ENCODE measurements around the gene ADGRD1. TPM values are rescaled to one million over a fixed set of nuclear protein-coding genes. Genes with fewer than 3 reads are reported as not detected.

ADGRD1 gene
- total and polyA plus RNA-seq, 8 donors: 1.4 to 7.3 (median 5.2) TPM

- no peak for TF ChIP-seq CTCF (IDR thresholded peaks at IDR 0.05)
- Histone ChIP-seq H3K27ac (no peak overlapping the region), H3K27me3 (no peaks in the 10 kb centered on the region), H3K9me3 (no peaks in the 10 kb centered on the region), H3K4me1 (no peaks in the 10 kb centered on the region), H3K4me3 (no peak overlapping the region), H3K36me3 (no peaks in the 10 kb centered on the region)
- WGBS, 2 donors: 53 to 63% methylated on average over 8 of the region's 8 CpGs
- FAIRE-seq: no peak
- ATAC-seq: no peak
- intact Hi-C loops (cut with DNase I): loop anchor here in 1 of 3 donors (10.0 kb wide), 1 partner anchor 205 kb away; no protein-coding TSS in a partner anchor
- no peak for DNase-seq
These were observed 24.3 kb upstream of the ADGRD1 start for GRCh38 chr12:130929363-130929762.

- Histone ChIP-seq H3K9me3 (no peaks in the 10 kb centered on the region), H3K27ac (no peak overlapping the region), H3K4me1 (no peaks in the 10 kb centered on the region), H3K36me3 (no peaks in the 10 kb centered on the region), H3K27me3 (no peaks in the 10 kb centered on the region), H3K4me3 (no peak overlapping the region)
- FAIRE-seq (no peak), DNase-seq (no peak), ATAC-seq (no peak)
- WGBS, 2 donors: 55 to 60% methylated on average over 10 of the region's 10 CpGs
- intact Hi-C loops (cut with DNase I): no loop called here
- TF ChIP-seq CTCF (IDR thresholded peaks at IDR 0.05): no peak
These were observed 21.4 kb upstream of the ADGRD1 start for GRCh38 chr12:130932061-130932930.

- H3K27ac ChIP-seq: no peak overlapping the region
- no peak for TF ChIP-seq CTCF (IDR thresholded peaks at IDR 0.05)
- WGBS, 2 donors: 57 to 64% methylated on average over 38 of the region's 38 CpGs
- H3K4me1 ChIP-seq: no peaks in the 10 kb centered on the region
- no peak for FAIRE-seq
- H3K36me3 ChIP-seq: no peaks in the 10 kb centered on the region
- intact Hi-C loops (cut with DNase I): no loop called here
- no peaks in the 10 kb centered on the region for H3K27me3 ChIP-seq
- no peak for DNase-seq
- ATAC-seq: no peak
- no peaks in the 10 kb centered on the region for H3K9me3 ChIP-seq
- H3K4me3 ChIP-seq: no peak overlapping the region
These were observed 20.3 kb upstream of the ADGRD1 start for GRCh38 chr12:130933269-130933995.

- no peak for DNase-seq
- Histone ChIP-seq H3K4me3 (no peak overlapping the region), H3K27ac (no peak overlapping the region), H3K9me3 (no peaks in the 10 kb centered on the region), H3K36me3 (no peaks in the 10 kb centered on the region), H3K4me1 (no peaks in the 10 kb centered on the region), H3K27me3 (no peaks in the 10 kb centered on the region)
- WGBS, 2 donors: 79 to 82% methylated on average over 2 of the region's 2 CpGs
- no peak for FAIRE-seq
- TF ChIP-seq CTCF (IDR thresholded peaks at IDR 0.05): no peak
- ATAC-seq: no peak
- intact Hi-C loops (cut with DNase I): no loop called here
These were observed 19.0 kb upstream of the ADGRD1 start for GRCh38 chr12:130934753-130935152.

Data from pancreas (tissue), 10 donors.